Stimulated activated CD8-positive, alpha-beta memory T cell treated with anti-CD3 and anti-CD28 coated beads, Interleukin-7, amount 100 ng/mL, for 48 hours (primary cell): Measurements from ENCODE around the gene TTC28.
"Not testable (repeated sequence)": the region's sequence is repeated elsewhere in the genome, so short reads cannot be mapped to it uniquely, and the experiment has no call there.

Experiments
- DNase-seq, 2 donors: peaks; one replicate each; pipeline ENCODE4 v3.0.0-alpha.2; 2020; ENCODE audit warnings: low read depth in 1 of 2; ENCODE audit errors: extremely low read depth in 1 of 2

TTC28 gene

DNA sequence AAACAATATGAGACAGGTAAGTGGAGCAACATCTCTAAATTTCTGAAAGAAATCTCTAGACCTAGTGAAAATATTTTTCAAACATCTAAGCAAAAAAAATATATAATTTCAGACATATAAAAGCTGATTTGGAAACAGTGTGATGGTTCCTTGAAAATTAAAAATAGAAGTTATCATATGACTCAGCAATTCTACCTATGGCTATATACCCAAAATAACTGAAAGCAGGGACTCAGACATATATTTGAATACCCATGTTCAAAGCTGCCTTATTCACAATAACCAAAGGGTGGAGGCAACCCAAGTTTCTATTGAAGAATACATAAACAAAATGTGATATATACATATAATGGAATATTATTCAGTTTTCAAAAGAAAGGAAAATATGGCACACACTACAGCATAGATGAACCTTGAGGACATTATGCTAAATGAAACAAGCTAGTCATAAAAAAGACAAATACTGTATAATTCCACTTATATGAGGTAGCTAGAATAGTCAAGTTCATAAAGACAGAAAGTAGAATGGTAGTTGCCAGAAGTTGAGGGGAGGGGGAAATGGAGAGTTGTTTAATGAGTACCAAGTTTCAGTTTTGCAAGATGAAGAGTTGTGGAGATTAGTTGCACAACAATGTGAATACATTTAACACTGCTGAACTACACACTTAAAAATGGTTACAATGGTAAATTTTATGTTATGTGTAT, 300.4 kb downstream of the TTC28 start:
- no peak for DNase-seq

DNA sequence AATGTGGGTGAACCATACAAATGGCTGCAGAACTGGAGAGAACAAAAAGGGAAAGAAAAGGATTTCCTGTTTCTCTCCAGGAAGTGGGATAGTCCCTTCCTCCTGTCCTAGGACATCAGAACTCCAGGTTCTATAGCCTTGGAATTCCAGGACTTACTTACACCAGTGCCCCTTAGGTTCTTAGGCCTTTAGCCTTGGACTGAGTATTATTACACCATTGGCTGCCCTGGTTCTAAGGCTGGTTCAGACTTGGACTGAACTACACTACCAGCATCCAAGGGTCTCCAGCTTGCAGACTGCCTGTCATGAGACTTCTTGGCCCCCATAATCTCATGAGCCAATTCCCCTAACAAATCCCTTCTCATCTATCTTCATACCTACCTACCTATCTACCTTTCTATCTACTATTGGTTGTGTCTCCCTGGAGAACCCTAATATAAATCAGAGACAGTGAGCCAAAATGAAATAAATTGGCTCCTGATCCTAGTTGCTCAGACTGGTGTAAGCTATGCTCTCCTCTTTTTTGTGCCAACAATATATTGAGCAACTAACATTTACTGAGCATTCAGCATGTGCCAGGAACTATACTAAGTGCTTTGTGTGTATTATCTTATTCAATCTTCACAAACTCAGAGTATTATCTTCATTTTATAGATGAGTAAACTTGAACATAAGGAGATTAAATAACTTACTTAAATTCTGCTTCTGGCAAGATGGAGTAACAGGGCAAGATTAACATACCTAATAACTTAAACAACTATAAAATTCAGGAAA, 303.7 kb downstream of the TTC28 start:
- no peak for DNase-seq

DNA sequence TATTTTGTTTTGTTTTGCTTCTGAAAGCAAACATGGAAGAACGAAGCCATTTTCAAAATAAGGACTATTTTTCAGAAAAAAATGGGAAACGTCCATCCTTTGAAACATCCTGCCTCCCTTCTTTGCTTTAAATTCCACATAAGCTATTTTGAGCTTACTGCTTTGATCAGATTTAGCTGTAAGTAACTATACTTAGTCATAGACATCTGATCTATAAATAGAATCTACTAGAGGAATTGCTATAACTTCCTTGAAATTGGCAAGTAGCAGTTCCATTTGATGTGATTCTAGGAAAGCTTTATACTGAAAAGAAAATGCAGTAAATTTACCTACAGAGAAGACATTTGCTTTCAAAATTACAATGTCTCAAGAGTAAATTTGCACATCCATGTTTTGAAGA, 305.8 kb downstream of the TTC28 start:
- no peak for DNase-seq

DNA sequence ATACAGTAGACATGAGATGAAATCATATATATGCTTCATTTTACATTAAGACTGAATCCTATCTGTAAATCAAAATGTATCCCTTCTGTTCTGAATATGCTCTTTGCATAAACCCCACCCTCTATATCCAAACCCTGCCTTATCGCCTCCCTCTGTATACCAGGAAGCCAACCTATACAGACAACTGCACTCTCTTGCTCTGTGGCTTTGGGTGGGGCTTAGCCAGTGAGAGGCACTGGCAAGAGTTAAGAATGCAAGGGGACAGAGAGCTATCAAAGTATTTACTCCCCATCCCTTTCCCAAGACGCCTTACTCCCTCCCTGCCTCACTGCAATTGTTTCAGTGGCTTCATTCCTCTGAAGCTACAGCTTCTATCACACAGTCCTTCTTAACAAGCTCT, 309.8 kb downstream of the TTC28 start:
- no peak for DNase-seq

DNA sequence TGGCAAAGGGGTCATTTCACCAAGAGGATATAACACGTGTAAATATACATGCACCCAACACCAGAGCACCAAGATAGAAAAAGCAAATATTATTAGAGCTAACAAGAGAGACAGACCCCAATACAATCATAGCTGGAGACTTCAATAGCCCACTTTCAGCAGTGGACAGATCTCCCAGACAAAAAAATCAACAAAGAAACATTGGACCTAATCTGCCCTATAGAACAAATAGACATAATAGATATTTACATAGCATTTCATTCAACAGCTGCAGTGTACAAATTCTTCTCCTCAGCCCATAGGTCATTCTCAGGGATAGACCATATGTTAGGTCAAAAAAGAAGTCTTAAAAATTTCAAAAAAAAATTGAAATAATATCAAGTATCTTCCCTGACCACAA, 312.8 kb downstream of the TTC28 start:
- DNase-seq: no peak

DNA sequence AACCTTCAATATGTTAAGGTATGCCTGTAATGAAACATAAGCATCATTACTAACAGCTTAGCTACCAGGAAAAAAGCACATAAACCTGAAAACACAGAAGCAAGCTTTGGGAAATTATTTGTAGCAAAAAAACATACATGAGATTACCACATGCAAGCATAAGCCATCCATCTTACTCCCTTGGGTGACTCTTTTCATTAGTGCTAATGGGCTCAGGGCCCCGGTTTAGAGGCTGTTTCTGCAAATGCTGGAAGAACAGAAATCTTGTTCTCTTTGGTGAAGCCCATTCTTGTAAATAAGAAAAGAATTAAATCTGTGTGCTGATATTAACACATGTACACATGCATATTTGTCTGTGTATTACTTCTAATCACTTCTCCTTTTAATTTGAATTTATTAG, 314.3 kb downstream of the TTC28 start:
- DNase-seq: no peak

DNA sequence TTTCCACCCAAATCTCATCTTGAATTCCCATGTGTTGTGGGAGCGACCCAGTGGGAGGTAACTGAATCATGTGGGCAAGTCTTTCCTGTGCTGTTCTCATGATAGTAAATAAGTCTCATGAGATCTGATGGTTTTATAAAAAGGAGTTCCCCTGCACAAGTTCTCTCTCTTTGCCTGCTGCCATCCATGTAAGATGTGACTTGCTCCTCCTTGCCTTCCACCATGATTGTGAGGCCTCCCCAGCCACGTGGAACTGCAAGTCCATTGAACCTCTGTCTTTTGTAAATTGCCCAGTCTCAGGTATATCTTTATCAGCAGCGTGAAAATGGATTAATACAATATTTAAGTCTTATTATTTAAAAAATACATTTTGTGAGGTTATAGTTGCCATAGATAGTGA, 315.5 kb downstream of the TTC28 start:
- not testable (repeated sequence) for DNase-seq

DNA sequence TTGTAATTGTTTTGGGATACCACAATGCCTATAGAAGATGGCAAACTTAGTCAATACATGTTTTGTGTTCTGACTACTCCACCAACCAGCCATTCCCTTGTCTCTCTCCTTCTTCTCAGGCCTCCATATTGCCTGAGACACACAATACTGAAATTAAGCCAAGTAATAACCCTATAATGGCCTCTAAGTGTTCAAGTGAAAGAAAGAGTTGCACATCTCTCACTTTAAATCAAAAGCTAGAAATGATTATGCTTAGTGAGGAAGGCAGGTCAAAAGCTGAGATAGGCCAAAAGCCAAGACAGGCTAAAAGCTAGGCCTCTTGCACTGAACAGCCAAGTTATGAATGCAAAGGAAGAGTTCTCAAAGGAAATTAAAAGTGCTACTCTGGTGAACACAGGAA, 318.7 kb downstream of the TTC28 start:
- no peak for DNase-seq

DNA sequence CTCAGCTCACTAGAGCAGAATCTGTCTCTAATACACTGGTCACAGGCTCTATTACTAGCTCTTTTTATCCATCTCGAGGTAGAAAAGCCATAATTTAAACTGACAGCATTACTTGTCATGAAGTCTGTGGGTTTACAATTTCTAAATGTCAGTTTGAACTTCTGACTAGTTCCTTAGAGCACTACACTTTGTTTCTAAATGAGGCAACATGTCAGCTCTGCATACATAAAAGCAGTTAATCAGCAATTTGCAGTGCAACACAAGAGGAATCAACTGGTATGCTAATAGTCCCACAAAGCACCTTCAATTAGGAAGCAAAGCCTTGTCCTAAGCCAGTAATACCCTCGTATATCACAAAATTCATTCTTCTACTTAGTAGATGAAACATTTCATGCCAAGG, 321.3 kb downstream of the TTC28 start:
- DNase-seq: no peak

DNA sequence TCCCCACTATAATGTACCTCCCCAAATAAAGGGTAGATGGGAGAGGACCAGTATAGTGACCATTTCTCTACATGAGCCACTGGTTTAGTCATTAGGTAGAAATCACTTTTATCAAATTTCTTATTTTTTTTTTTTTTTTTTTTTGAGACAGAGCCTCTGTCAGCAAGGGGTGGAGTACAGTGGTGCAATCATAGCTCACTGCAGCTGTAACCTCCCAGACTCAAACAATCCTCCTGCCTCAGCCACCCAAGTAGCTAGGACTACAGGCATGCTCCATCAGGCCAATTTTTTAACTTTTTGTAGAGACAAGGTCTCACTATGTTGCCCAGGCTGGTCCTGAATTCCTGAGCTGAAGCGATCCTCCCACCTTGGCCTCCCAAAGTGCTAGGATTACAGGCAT, 322.4 kb downstream of the TTC28 start:
- no peak for DNase-seq

DNA sequence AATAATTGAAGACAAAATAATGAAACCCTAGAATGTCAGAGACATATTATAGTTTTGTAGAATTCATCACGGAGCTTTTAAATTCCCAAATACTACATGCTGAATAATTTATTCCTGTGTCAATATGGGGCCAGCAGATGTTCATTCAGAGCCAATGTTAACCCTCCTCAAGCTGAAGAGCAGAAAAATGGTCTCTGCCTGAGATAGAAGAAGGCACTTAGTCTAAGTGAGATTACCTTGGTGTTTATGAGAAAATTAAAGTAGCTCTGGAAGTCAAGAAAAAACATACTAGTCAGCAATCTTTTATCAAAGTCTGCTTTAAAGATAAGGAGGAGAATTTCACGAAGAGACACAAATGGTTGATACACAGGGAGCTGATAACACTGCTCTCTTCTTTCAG, 328.2 kb downstream of the TTC28 start:
- DNase-seq: no peak

DNA sequence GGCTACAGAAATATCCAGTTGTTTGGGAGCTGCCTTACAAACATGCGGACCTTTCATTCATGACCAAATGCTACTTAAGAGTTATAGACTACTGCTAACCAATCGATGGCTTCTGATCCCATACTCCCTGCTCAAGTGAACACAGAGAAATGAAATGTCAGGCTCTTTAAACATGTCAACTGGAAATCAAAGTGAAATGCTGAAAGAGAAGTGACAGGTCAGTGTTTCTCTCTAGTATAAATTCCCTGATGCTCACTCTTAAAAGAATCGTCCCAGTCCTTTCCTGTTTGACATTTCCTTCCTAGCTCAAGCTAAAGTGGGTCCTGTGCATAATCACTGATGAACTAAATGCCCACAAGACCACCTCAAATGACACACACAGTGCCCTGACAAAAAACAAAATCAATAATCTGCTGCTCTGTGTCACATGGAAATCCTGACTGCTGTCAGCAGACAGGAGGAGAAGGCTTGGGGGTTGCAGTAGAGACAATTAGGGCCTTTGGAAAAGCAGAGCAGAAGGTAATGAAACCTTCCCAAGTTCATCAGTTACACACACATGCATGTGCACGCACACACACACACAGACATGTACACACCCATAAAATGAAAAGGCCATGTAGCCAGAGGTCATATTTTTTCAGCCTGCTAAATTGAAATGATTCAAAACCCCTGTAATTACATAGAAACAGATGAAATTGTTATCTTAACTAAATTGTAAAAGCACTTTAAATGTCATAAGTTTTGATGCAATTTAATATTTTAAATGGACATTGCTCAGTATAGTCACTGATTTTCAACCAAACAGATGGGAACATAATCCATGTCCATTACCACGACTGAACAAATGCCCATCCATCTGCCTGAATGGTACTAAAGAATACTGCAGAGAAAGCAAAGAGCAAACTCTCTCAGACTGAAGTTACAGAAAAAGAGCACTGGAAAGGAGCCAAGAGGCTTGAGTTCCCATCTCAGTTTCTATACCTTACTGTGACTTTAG, 330.7 kb downstream of the TTC28 start:
- no peak for DNase-seq

DNA sequence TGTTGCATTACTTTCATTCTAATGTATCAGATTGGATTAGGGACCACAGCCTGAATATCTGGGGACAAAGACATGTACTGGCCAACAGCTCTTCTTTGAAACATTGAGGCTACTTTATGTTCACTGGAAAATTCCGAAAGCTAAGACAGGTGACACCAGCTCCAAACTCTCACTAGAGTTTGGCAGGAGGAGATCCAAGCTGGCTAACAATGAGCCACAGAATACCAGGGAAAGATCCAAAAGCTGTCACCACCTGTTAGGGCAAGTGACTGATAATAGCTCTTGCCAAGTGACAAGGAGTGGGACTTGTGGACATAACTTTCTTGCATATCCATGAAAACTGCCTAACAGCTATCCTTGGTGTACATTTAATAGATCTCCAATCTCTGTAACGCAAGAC, 333.3 kb downstream of the TTC28 start:
- no peak for DNase-seq

DNA sequence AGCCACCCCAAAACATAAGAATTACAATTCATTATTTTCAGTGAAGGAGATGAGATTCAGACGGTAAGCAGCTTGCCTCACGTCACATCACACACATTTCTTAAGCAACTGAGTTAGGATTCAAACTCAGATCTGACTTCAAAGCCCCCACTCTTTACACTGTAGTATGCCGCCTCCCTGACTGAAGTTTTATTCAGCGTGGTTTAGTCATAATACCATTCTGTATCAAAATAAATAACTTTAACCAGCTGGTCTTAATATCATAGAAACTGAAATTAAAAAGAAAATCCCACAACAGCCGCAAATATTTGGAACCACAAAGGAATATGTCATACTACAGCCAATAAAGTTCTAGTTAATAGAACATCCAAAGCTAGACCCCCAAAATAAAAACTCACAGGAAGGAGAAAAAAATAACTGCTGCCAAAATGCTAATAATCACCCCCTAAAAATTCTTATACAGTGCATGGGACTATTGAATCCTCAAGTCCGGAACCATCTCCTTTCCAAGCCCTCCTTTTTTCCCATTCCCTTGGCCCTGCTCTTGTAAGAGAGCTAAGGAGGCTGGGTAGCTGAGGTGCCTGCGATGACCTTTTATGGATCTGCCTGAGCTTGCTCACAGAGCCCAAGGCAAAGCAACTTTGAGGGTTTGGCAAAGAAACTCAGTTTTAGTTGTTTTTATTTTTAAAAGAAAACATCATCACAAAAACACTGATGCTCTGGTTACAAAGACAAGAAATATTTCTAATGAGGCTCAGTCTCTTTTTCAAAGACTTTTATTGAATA, 334.5 kb downstream of the TTC28 start:
- no peak for DNase-seq

DNA sequence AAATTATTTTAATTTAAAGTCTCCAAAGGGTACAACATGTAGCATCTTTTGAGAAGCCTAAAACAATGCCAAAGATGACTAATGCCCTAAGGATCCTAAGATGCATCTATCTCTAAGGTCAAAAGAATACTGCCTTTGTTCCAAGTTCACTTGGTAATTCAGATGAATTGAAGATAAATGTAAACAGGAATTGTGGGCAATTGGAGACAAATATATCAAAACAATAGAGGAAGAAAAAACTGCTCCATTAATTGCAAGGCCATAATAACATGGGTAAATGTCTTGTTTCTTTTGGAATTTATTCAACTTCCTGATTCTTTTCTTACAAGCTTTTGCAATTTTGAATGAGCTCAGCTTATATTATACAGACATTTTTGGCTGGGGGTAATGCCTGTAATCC, 338.6 kb downstream of the TTC28 start:
- DNase-seq: no peak

DNA sequence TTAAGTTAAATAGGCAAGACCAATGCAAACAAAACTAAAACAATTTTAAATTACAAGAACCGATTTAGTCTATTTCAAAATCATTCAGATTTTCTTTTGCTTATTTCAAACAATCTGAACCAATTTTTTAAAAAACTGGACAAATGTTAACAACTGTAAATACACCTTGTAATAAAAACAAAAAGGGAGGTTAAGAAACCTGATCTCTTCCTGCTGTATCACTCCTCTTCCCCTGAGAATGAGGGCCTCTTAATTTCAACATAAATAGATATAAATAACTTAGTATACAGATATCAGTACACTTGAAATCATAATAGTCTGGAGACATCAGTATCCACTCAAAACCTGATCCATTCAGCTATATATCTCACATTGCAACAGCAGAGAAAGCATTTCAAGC, 346.6 kb downstream of the TTC28 start:
- DNase-seq: no peak

DNA sequence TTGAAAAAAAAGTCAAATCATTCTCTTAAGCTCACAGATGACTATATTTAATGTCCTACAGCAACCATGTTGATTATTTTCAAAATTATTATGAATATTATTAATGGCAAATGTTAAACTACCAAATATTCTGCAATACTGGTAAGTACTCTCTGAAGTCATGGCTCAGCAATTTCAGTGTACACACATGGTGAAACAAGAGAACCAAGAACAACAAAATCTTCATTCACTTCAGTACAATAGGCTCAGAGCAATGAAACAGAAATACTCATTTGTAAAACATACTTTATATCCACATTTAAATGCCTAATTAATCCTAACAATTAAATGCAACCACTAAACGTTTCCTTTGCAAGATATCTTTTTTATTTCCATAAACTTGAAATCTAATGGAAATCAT, 347.2 kb downstream of the TTC28 start:
- DNase-seq: no peak

DNA sequence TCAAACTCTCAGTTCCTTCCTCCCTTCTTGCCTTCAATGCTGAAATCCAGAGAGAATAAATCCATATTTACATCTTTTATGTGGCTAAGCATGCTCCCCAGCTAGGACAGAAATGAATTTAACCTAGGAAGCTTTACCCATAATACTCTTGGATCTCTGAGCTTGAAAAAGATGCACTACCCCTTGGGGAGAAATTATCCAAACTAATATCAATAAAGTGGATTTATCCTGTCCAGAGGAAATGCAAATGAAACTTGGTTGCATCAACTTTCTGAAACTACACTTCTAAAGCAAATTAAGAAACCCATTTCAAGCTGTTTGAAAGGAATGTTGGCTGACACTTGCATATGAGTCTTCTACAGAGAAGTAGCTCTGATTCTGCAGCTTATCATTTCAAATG, 347.9 kb downstream of the TTC28 start:
- no peak for DNase-seq

DNA sequence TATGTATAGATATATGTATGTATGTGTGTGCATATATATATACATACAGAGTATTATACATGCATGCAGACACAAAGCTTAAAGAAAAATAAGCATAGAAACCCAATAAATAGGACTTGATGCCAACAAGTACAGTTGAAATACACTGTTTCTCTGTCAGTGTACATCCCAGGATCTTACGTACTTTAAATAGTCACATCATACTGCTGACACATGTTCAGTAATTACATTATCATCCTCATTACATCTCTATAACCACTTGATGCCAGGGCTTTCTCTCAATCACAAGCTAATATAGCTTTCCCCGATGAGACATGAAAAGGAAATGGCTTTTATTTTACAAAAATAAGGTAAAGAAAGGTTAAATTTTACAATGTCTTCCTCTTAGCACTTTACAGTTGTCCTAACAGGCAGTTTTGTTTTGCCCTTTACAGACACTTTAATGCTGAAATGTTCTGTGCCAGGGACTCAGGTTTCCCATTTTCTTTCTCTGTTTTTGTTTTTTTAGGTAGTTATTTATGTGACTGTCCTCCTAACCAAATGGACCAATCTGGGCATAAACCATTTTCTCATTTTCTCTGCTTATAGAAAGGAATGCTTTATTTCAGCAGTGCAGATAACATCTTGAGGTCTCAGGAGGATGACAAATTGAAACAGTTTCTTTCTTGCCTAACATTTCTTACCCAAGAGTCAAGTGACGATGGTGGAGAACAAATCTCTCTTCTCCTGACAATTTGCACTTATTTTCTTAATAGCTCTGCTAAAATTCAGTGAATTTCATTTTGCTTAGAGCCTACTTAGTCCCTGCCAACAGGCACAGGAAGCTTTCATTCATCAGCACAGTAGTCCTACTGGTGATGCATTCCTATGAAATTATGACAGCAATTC, 350.2 kb downstream of the TTC28 start:
- DNase-seq: no peak

DNA sequence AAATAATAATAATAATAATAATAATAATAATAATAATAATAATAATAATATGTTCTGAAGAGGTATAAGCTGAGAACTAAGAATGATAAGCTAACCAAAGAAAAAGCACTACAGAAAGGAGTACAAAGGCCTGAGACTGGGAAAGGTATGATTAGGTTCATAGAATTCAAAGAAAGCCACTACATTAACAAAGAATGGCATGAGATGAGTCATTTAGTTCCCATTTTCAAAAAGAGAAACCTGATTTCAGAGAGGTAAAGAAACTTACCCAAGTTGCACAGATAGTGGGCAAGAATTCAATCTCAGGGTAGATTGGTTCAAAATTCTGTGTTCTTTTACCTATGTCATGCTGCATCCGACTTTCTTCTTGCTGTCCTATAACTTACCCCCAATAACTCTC, 350.9 kb downstream of the TTC28 start:
- DNase-seq: no peak
